Measurements from ENCODE around the gene BCKDHA. TPM values are rescaled to one million over a fixed set of nuclear protein-coding genes. Genes with fewer than 3 reads are reported as not detected.

The BCKDHA gene
- total and polyA plus RNA-seq, 4 donors = 19.7 to 54.5 (median 39.0) TPM

DNA sequence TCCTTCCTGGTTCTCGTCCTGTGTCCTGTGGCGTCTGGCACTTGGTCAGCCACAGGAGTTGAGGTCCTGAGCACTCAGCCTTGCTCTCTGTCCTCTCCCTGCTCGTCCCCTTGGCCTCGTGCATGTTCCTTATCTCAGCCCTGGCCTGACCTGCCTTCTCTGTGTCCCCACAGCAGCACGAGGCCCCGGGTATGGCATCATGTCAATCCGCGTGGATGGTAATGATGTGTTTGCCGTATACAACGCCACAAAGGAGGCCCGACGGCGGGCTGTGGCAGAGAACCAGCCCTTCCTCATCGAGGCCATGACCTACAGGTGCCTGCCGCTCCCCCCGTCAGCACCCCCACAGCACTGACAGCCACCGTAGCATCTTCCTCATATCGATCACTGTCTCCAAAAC is 24.8 kb downstream of the BCKDHA start:
- peaks cover 8 to 43% (median 15%) of the 10 kb centered on the region in 4 donors for H3K36me3 ChIP-seq (ENCODE audit: control insufficient read depth in 4 of 4, insufficient read depth in 4 of 4, low read length in 4 of 4)
- DNase-seq (no peak), ATAC-seq (ENCODE audit: insufficient read depth, low FRiP score) (no peak)
- H3K4me3 ChIP-seq = no peak overlapping the region
- 85 to 89% methylated on average over 18 of the region's 18 CpGs for WGBS, 2 donors
- H3K9ac ChIP-seq (ENCODE audit: insufficient read depth in 1 of 2, low read length in 2 of 2) = no peak overlapping the region
- no peak for TF ChIP-seq CTCF (IDR thresholded peaks at IDR 0.05; ENCODE audit: control extremely low read depth, extremely low read depth)
- no peaks in the 10 kb centered on the region for H3K27me3 ChIP-seq (ENCODE audit: control insufficient read depth in 3 of 3, insufficient read depth in 3 of 3, low read length in 2 of 3)
- no peak overlapping the region for H3K27ac ChIP-seq (ENCODE audit: low read depth in 1 of 2, low read length in 1 of 2)
- peaks cover 0 to 19% (median under 1%) of the 10 kb centered on the region in 5 donors for H3K4me1 ChIP-seq (ENCODE audit: control insufficient read depth in 5 of 5, insufficient read depth in 5 of 5, low read length in 5 of 5)
- H3K9me3 ChIP-seq (ENCODE audit: control insufficient read depth in 4 of 4, insufficient read depth in 3 of 4, low read length in 3 of 4) = no peaks in the 10 kb centered on the region

- Histone ChIP-seq H3K27me3 (ENCODE audit: control insufficient read depth in 3 of 3, insufficient read depth in 3 of 3, low read length in 2 of 3) (no peaks in the 10 kb centered on the region), H3K27ac (ENCODE audit: low read depth in 1 of 2, low read length in 1 of 2) (no peak overlapping the region), H3K36me3 (ENCODE audit: control insufficient read depth in 4 of 4, insufficient read depth in 4 of 4, low read length in 4 of 4) (peaks cover 8 to 43% (median 15%) of the 10 kb centered on the region in 4 donors), H3K4me1 (ENCODE audit: control insufficient read depth in 5 of 5, insufficient read depth in 5 of 5, low read length in 5 of 5) (peaks cover 0 to 24% (median 6%) of the 10 kb centered on the region in 5 donors), H3K4me3 (no peak overlapping the region), H3K9me3 (ENCODE audit: control insufficient read depth in 4 of 4, insufficient read depth in 3 of 4, low read length in 3 of 4) (no peaks in the 10 kb centered on the region), H3K9ac (ENCODE audit: insufficient read depth in 1 of 2, low read length in 2 of 2) (no peak overlapping the region)
- TF ChIP-seq CTCF (IDR thresholded peaks at IDR 0.05; ENCODE audit: control extremely low read depth, extremely low read depth) = no peak
- ATAC-seq (ENCODE audit: insufficient read depth, low FRiP score) (no peak), DNase-seq (no peak)
- 93 to 94% methylated on average over 12 of the region's 12 CpGs for WGBS, 2 donors
Measured at GRCh38 chr19:41422955-41423354, 25.3 kb downstream of the BCKDHA start.

DNA sequence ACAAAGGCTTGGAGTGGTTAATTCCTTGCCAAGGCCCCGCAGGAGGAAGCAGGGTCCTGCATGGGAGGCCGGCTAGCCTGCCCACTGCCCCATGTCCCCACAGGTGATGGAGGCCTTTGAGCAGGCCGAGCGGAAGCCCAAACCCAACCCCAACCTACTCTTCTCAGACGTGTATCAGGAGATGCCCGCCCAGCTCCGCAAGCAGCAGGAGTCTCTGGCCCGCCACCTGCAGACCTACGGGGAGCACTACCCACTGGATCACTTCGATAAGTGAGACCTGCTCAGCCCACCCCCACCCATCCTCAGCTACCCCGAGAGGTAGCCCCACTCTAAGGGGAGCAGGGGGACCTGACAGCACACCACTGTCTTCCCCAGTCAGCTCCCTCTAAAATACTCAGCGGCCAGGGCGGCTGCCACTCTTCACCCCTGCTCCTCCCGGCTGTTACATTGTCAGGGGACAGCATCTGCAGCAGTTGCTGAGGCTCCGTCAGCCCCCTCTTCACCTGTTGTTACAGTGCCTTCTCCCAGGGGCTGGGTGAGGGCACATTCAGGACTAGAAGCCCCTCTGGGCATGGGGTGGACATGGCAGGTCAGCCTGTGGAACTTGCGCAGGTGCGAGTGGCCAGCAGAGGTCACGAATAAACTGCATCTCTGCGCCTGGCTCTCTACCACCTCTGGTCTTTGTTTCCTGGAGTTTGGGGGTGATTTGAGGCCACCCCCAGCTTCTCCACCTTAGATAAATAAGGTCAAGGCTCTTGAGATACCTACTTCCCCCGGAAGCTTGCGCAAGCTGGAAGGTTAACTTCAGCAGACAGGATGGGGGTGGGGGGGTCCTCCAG is 26.9 kb downstream of the BCKDHA start:
- Histone ChIP-seq H3K9me3 (ENCODE audit: control insufficient read depth in 4 of 4, insufficient read depth in 3 of 4, low read length in 3 of 4) (no peaks in the 10 kb centered on the region), H3K36me3 (ENCODE audit: control insufficient read depth in 4 of 4, insufficient read depth in 4 of 4, low read length in 4 of 4) (peaks cover 4 to 39% (median 10%) of the 10 kb centered on the region in 4 donors), H3K9ac (ENCODE audit: insufficient read depth in 1 of 2, low read length in 2 of 2) (no peak overlapping the region), H3K27ac (ENCODE audit: low read depth in 1 of 2, low read length in 1 of 2) (peak overlapping the region in 1 of 2 donors; percentile 60), H3K4me3 (no peak overlapping the region), H3K4me1 (ENCODE audit: control insufficient read depth in 5 of 5, insufficient read depth in 5 of 5, low read length in 5 of 5) (peaks cover 0 to 31% (median 13%) of the 10 kb centered on the region in 5 donors), H3K27me3 (ENCODE audit: control insufficient read depth in 3 of 3, insufficient read depth in 3 of 3, low read length in 2 of 3) (no peaks in the 10 kb centered on the region)
- ATAC-seq (ENCODE audit: insufficient read depth, low FRiP score) = no peak
- DNase-seq = no peak
- no peak for TF ChIP-seq CTCF (IDR thresholded peaks at IDR 0.05; ENCODE audit: control extremely low read depth, extremely low read depth)
- WGBS, 2 donors = 67% methylated on average over 21 of the region's 21 CpGs
